LNCaP clone FGC (cell line): ENCODE results near the gene CHD2.

Experiments
- DNase-seq: peaks from one replicate; pipeline ENCODE4 v3.0.0-alpha.2; 2011; ENCODE audit warnings: low read depth
- H3K4me3 ChIP-seq: 2 replicates; pipeline ENCODE4 v1.5.1; 2011; ENCODE audit warnings: mild to moderate bottlenecking, low read depth, low read length, control low read depth
- CTCF ChIP-seq: IDR thresholded peaks from 2 replicates; pipeline ENCODE4 v1.5.1; 2012; ENCODE audit warnings: mild to moderate bottlenecking; ENCODE audit not compliant: control insufficient read depth, insufficient read depth; ENCODE audit errors: extremely low read depth

The CHD2 gene

GRCh38 chr15:93043621-93044300, 143.6 kb downstream of the CHD2 start:
- no peak for DNase-seq
- no peak overlapping the region for H3K4me3 ChIP-seq
- no peak for TF ChIP-seq CTCF

GRCh38 chr15:93044301-93045190, 144.4 kb downstream of the CHD2 start:
- TF ChIP-seq CTCF = no peak
- DNase-seq = no peak
- H3K4me3 ChIP-seq = no peak overlapping the region

- TF ChIP-seq CTCF = no peak
- H3K4me3 ChIP-seq = no peak overlapping the region
- no peak for DNase-seq
Measured at GRCh38 chr15:93045191-93045785, 145.2 kb downstream of the CHD2 start.

GRCh38 chr15:93046120-93046519, 146.0 kb downstream of the CHD2 start:
- H3K4me3 ChIP-seq = no peak overlapping the region
- no peak for TF ChIP-seq CTCF
- no peak for DNase-seq

GRCh38 chr15:93046721-93047120, 146.6 kb downstream of the CHD2 start:
- no peak overlapping the region for H3K4me3 ChIP-seq
- no peak for TF ChIP-seq CTCF
- no peak for DNase-seq

GRCh38 chr15:93047621-93048425, 147.7 kb downstream of the CHD2 start:
- H3K4me3 ChIP-seq = no peak overlapping the region
- no peak for TF ChIP-seq CTCF
- no peak for DNase-seq
